Breast epithelium (tissue), 4 donors: ENCODE results near the gene CYTH4. TPM values are rescaled to one million over a fixed set of nuclear protein-coding genes. Genes with fewer than 3 reads are reported as not detected.

Experiments used
- DNase-seq, 2 donors: peaks; one replicate each; pipeline ENCODE4 v3.0.0-alpha.2; 2019; ENCODE audit warnings: low spot score in 2 of 2
- H3K27ac ChIP-seq, 2 donors: fragments of 200-600 bp; sonication (generic) in 1 of 2; one replicate each; pipeline ENCODE4 v1.5.1; 2016 to 2019; ENCODE audit warnings: mild to moderate bottlenecking in 1 of 2
- H3K27me3 ChIP-seq, 2 donors: fragments of 200-600 bp; sonication (generic) in 1 of 2; one replicate each; pipeline versions ENCODE4 v1.5.1 to v1.6.0; 2017 to 2019; ENCODE audit warnings: control low read depth in 1 of 2, mild to moderate bottlenecking in 1 of 2
- H3K36me3 ChIP-seq: fragments of 200-600 bp; one replicate; pipeline ENCODE4 v1.5.1; 2019
- H3K4me1 ChIP-seq, 2 donors: fragments of 200-600 bp; sonication (generic); one replicate each; pipeline ENCODE4 v1.5.1; 2016 to 2019; ENCODE audit warnings: control low read depth in 1 of 2
- H3K4me3 ChIP-seq, 3 donors: fragments of 200-600 bp; sonication (generic); 1 replicate in 2 of 3; 2 replicates in 1 of 3; pipeline ENCODE4 v1.5.1; 2016 to 2019; ENCODE audit warnings: mild to moderate bottlenecking in 3 of 3, moderate library complexity in 2 of 3
- H3K9me3 ChIP-seq, 2 donors: fragments of 200-600 bp; sonication (generic) in 1 of 2; one replicate each; pipeline ENCODE4 v1.5.1; 2016 to 2019; ENCODE audit warnings: control low read depth in 1 of 2
- POLR2A ChIP-seq: fragments of 450-650 bp; IDR thresholded peaks from one replicate; pipeline ENCODE4 v1.6.1; 2016; ENCODE audit warnings: antibody characterized with exemption, mild to moderate bottlenecking, moderate library complexity
- POLR2AphosphoS5 ChIP-seq, 3 donors: sonication (generic); formaldehyde crosslinking; IDR thresholded peaks; one replicate each; pipeline ENCODE4 v1.6.1; 2017; ENCODE audit warnings: antibody characterized with exemption in 3 of 3
- intact Hi-C: fragments of 100-400 bp; cut with DNase I; formaldehyde crosslinking; loops from one replicate; pipeline ENCODE4 v1.15.1; 2023; ENCODE audit warnings: low total_unique reads
- total RNA-seq, 3 donors: library from RNA; depleted of rRNA; stranded (reverse); fragments of >200 nt; gene quantifications; one replicate each; pipeline ENCODE4 v1.1.0, GENCODE V29; 2016
- TF ChIP-seq, protein P1 (sequence below), 3 donors: fragments of 450-650 bp; IDR thresholded peaks; one replicate each; pipeline ENCODE4 v1.5.1; 2016 to 2017; ENCODE audit warnings: antibody characterized with exemption in 3 of 3, mild to moderate bottlenecking in 3 of 3, moderate library complexity in 3 of 3

Gene CYTH4
- total RNA-seq, 3 donors from 2014 or later: 6.9 to 25.1 (median 10.5) TPM

DNA sequence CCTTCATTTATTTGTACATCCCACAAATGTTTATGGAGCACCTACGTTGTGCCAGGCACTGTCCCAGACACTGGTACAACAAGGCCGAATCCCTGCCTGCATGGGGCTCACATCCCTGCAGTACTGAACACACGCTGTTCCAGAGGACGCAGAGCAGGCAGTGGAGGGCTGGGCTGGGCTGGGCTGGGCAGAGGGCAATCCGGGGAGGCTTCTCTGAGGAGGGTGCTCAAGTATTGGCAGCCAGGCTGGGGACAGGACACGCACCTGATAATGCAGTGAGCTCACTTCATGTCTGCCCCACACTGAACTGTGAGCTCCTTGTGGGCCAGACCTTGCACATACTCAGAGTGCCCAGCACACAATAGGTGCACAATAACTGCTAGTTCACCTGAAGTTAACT is 34.1 kb downstream of the CYTH4 start:
- no peak overlapping the region for H3K27ac ChIP-seq
- no peaks in the 10 kb centered on the region for H3K4me1 ChIP-seq
- H3K27me3 ChIP-seq: no peaks in the 10 kb centered on the region
- no peaks in the 10 kb centered on the region for H3K36me3 ChIP-seq
- no peak for TF ChIP-seq POLR2A
- TF ChIP-seq, protein P1, sequence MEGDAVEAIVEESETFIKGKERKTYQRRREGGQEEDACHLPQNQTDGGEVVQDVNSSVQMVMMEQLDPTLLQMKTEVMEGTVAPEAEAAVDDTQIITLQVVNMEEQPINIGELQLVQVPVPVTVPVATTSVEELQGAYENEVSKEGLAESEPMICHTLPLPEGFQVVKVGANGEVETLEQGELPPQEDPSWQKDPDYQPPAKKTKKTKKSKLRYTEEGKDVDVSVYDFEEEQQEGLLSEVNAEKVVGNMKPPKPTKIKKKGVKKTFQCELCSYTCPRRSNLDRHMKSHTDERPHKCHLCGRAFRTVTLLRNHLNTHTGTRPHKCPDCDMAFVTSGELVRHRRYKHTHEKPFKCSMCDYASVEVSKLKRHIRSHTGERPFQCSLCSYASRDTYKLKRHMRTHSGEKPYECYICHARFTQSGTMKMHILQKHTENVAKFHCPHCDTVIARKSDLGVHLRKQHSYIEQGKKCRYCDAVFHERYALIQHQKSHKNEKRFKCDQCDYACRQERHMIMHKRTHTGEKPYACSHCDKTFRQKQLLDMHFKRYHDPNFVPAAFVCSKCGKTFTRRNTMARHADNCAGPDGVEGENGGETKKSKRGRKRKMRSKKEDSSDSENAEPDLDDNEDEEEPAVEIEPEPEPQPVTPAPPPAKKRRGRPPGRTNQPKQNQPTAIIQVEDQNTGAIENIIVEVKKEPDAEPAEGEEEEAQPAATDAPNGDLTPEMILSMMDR (IDR thresholded peaks at IDR 0.05): no peak
- TF ChIP-seq POLR2AphosphoS5 (IDR thresholded peaks at IDR 0.05): no peak
- H3K4me3 ChIP-seq: no peak overlapping the region
- DNase-seq: no peak
- H3K9me3 ChIP-seq: no peaks in the 10 kb centered on the region
- intact Hi-C loops: loop anchor here (5.0 kb wide), 1 partner anchor 589 kb away; no protein-coding TSS in a partner anchor

DNA sequence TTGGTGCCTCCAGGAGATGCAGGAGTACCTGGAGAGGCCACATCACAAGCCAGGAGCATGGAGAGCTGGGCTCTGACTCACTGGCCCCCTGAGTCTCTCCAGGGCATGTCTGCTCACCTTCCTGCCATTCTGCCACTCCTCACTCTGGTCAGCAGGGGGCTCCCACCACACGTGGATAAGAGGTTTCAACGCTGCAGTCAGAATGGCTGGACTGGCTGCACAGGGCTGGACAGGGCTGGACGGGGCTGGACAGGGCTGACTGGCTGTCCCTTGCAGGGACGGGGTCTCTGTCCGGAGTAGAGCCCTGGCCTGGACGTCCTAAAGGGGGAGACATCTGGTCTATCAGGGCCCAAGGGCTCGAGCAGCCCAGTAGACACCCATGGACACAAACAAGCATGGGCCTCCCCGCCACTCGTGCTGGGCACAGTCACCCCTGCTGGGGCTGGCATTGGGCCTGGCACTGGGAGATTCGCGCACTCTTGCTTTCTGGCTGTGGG is 34.6 kb downstream of the CYTH4 start:
- DNase-seq: peak; percentile 62 to 69
- intact Hi-C loops: loop anchor here (5.0 kb wide), 1 partner anchor 590 kb away; no protein-coding TSS in a partner anchor

DNA sequence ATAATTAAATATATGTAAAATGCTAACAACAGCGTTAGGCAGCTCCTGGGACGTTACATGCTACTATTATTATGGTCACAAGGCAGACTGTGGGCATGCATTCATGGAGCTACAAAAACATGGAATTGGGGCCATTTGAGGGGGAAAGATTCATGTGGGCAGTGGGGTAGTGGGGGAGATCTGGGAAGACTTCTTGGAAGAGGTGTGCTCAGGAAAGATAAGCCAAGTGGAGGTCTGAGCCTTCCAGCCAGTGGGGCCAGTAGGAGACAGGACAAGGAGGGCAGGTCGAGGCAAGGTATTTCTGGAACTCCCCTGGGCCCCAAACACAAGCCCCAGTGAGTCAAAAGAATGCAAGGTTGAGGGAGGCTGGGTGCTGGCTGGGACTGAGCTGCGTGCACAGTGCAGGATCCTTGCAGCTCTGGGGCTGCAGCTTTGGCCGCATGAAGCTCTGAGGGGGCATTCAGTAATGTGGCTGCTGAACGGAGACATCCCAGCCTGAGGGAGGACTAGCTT is 35.4 kb downstream of the CYTH4 start:
- H3K36me3 ChIP-seq: no peaks in the 10 kb centered on the region
- no peaks in the 10 kb centered on the region for H3K4me1 ChIP-seq
- no peak overlapping the region for H3K4me3 ChIP-seq
- no peak for DNase-seq
- TF ChIP-seq POLR2AphosphoS5 (IDR thresholded peaks at IDR 0.05) (no peak), POLR2A (no peak)
- TF ChIP-seq, protein P1 (IDR thresholded peaks at IDR 0.05): no peak
- intact Hi-C loops: loop anchor here (5.0 kb wide), 1 partner anchor 590 kb away; no protein-coding TSS in a partner anchor
- no peaks in the 10 kb centered on the region for H3K9me3 ChIP-seq
- H3K27ac ChIP-seq: no peak overlapping the region
- H3K27me3 ChIP-seq: no peaks in the 10 kb centered on the region

More for the DNA sequence above, 34.6 kb downstream of the CYTH4 start:
- H3K36me3 ChIP-seq: no peaks in the 10 kb centered on the region
- no peak overlapping the region for H3K4me3 ChIP-seq
- H3K27me3 ChIP-seq: no peaks in the 10 kb centered on the region
- no peak overlapping the region for H3K27ac ChIP-seq
- no peaks in the 10 kb centered on the region for H3K4me1 ChIP-seq
- TF ChIP-seq POLR2AphosphoS5 (IDR thresholded peaks at IDR 0.05): no peak
- TF ChIP-seq, protein P1 (IDR thresholded peaks at IDR 0.05): peak; percentile 44 to 88 (median 84)
- TF ChIP-seq POLR2A: no peak
- no peaks in the 10 kb centered on the region for H3K9me3 ChIP-seq

DNA sequence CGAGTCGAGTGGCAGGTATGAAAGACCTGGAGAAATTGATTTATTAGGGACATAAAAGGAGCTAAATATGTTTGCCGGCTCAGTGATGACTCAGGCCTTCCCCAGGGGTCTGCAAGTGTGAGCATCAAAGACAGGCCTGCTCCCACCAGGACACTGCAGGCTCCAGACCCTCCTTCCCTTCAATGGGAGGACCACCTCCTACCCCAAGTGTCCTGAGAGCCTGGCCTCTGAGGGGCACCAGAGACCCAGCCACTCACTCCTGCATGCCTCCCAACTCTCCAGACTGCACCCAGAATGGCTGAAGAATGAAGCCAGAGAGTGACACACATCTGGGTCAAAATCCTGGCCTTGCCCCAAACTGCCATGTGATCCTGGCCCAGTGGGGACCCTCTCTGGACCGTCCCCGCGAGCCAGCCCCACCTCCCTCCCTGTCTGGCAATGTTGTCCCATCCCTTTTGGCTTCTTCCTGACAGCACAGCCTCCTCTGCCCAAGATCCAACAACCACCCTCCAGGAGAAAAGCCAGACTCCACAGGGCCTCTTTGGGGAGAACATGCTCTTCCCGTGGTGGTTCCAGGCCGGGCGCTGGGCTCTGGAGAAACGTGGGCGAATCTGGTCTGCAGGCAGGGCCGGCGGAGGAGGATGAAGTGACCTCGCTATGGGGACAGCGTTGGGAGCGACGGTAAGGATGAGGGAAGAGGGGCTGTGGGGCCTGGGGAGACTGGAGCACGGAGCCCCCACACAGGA is 36.2 kb downstream of the CYTH4 start:
- intact Hi-C loops: loop anchor here (5.0 kb wide), 1 partner anchor 591 kb away; no protein-coding TSS in a partner anchor
- H3K27me3 ChIP-seq: no peaks in the 10 kb centered on the region

More for the DNA sequence above, 36.2 kb downstream of the CYTH4 start:
- no peak overlapping the region for H3K4me3 ChIP-seq
- TF ChIP-seq, protein P1 (IDR thresholded peaks at IDR 0.05): no peak
- no peak for TF ChIP-seq POLR2A
- no peak for TF ChIP-seq POLR2AphosphoS5 (IDR thresholded peaks at IDR 0.05)
- no peak overlapping the region for H3K27ac ChIP-seq
- no peaks in the 10 kb centered on the region for H3K9me3 ChIP-seq
- DNase-seq: no peak
- no peaks in the 10 kb centered on the region for H3K36me3 ChIP-seq
- no peaks in the 10 kb centered on the region for H3K4me1 ChIP-seq
